NAMALWA (cell line): ENCODE measurements around the gene ACOT11.
"Not testable (repeated sequence)": the region's sequence is repeated elsewhere in the genome, so short reads cannot be mapped to it uniquely, and the experiment has no call there.

Experiments used
- DNase-seq: peaks from one replicate; pipeline ENCODE4 v3.0.0-alpha.2; 2015; ENCODE audit warnings: low spot score

ACOT11 gene

DNA sequence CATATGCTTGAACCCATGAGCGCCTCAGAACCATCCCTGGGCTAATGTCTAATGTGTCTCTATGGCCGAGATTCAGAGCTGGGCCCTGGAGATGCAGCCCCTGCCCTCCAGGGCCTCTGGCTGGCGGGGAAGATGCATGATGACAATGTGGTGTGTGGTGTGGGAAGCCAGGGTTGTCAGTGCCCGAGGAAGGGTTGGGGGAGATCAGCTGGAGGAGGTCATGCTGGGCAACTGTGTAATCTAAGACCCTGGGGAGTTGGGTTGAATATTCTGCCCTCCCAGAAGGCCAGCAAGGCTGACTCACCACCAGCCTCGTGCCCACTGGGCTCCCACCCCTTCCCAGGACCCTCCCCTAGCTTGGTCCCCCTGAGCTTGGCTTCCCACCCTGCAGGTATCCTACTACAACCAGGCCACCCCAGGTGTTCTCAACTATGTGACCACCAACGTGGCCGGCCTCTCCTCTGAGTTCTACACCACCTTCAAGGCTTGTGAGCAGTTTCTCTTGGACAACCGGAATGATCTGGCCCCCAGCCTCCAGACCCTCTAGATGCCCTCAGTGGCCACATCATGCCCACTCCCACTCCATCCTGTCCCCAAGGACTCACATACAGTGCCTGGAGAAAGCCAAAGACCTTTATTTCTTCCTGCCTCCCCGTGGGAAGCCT is 60.7 kb downstream of the ACOT11 start:
- no peak for DNase-seq

DNA sequence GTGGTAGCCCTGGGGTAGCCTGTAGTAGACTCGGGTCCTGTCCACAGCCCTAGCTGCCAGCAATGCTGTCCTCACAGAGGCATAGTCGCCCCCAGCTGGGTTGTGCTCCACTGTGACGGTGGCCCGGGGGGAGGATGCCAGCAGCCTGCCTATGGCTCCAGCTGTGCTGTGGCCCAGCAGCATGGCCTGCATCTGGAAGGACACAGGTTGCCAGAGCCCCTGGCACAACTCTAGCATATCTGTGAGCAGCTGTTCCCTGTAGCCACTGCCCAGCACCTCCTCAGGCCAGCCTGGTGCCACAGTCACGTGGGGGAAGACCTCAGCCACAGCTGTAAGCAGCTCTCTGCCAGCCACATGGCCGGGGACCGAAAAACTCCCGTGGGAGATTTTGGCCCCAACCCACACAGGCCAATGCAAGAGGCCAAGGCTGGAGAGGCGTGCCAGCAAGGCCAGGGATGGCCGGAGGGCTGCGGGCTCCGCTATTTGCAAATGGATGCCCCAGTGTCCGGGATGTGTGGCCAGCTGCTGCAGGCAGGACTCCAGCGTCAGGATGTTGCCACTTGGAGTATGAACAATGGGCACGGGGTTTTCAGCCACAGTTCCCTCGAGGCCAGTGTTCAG is 61.4 kb downstream of the ACOT11 start:
- DNase-seq = no peak

DNA sequence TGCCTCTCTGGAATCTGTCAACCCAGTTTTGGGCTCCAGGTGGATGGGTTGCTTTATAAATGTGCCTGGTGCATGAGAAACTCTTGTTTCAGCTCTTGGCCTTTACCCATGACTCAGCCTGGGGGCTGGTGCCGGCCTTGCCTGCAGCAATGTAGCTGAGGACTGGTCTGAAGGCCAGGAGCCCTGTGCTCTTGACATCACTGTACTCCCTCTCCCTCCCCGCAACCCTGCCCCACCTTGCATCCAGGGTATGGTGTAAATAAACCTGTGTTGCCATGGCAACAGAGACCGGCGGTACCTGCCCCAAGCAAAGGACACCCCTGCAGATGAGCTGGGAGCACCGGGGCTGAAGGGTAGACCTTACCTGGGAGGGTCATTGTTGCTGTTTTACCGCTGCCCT is 62.0 kb downstream of the ACOT11 start:
- no peak for DNase-seq

DNA sequence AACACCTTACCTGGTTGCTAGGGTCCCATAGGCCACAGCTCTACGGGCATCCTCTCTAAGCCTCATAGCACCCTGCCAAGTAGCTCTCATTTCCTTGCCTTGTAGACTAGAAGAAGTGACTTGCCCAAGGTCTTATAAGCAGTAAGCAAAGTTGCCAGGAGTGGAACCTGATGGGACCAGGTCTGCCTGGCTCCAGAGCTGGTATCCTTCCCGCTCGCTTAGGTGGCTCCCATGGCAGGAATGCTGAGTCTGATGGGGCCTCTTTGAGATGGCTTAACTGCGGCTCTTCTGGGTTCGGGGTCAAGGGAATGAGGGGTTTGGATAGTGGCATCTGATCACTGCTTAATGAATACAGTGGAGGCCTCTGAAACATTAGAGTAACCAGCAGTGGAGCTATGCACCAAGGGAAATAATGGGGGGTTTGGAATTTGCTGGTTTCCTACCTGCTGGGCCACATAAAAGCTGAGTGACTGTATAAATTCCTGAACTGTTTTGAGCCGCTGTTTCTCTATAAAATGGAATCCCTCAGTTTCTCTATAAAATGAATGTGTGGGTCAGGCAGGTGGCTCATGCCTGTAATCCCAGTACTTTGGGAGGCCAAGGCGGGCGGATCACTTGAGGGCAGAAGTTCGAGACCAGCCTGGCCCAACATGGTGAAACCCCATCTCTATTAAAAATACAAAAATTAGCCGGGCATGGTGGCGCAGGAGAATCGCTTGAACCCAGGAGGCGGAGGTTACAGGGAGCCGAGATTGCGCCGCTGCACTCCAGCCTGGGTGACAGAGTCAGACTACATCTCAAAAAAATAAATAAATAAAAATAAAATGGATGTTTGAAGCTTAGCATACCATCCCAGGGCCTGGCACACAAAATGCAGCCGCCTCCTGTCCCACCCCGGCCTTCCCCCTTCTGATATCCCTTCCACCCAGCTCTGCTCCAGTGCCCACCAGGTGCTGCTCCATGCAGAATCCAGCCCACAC is 62.9 kb downstream of the ACOT11 start:
- no peak for DNase-seq

DNA sequence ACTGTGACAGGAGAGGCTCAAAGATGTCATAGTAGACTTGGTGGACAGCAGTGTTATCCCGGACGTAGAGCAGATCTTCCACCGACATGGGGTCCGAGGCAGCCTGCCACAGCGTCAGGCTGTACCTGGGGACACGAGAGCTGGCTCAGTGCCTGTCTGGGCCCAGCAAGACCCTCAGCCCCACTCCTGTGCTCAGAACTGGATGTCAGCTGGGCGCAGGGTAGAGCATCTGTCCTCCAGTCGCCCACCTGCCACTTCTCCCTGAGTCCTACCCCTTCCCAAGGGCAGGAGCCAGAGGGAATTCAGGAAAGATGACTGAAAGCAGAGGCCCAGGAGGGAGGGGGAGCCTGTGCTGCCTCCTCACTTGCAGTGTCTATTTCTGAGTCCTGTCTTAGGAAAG is 63.6 kb downstream of the ACOT11 start:
- no peak for DNase-seq

DNA sequence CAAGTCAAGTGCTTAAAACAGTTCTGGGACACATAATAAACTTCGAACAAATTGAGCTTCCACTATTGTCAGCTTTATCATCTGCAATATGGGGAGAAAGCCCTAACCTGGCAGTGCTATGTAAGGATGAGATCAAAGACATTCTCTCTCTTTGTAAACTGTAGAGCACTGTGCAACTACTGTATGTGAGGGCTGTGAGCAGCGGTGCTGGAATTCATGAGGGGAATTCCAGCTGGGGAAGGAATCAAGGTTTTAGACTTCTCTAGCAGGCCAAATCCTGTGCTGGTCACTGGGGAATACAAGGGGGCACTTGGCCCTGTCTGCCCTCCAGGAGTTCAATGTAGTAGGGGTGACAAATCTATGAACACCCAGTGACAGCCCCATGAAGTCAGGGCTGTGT is 66.0 kb downstream of the ACOT11 start:
- DNase-seq = no peak

DNA sequence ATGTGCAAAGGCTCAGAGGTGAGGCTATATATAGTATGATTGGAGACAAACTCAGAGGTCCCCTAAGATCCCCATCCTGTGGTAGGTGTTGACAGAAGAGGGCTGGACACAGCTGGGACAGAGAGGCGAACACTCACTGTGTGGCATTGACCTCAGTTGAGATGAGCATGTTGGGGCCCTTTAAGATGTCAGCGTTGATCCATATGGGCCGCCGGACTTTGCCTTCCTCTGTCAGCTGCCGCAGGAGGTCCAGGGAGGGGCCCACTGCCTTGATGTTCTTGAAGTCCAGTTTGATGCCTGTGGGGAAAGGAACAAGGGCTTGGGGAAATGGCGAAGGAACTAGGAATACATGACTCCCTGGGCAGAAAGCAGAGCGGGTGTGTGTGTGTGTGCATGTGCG is 66.5 kb downstream of the ACOT11 start:
- no peak for DNase-seq

DNA sequence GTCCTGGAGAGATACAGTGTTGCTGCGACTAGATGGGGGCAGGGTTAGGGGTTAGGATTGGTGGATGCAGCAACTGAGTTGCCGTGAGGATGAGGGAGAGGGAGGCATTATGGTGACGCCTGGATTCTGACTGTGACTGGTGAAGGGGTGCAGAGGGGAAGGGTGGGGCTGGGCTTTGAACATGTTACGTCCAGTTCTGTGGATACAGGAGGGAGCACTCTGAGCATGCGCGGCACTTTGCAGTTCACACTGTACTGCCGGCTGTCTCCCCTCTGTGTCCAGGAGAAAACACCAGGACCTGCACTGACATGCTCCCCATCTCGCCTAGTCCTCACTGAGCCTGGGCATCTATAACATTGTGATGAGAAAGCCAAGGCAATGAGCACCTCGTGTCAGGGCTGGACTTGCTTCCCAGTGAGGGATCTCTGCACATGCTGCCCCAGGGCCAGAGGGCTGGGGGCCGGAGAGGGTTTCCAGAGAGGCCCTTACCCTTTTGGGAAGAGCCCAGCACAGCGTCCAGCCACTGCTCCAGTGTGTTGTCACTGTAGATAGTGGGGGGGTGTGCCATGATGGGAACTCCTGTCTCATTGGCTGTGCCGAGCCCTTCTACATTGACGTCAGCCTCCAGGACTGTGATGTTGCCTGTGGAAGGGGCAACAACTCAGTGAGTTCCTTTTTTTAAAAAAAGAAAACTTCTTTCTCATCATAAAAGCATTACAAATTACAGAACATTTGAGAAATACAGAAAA is 67.7 kb downstream of the ACOT11 start:
- no peak for DNase-seq

DNA sequence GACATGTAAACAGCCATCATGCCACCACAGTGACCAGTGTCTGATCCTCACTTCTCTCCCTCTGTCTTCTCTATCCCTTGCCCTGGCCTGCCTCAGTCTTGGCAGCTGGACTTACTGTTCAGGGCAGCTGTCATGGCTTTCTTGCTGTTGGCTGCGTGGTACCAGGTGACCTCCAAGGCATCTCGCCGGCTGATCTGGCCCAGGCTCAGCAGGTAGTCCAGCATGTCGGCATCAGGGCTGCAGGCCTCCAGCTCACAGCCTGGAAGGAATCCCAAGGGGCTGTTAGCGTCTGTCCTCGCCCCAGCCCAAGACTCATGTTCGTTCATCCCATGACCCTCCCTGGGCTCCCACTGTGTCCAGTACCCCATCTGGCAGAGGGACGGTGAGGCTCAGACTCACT is 71.7 kb downstream of the ACOT11 start:
- no peak for DNase-seq

DNA sequence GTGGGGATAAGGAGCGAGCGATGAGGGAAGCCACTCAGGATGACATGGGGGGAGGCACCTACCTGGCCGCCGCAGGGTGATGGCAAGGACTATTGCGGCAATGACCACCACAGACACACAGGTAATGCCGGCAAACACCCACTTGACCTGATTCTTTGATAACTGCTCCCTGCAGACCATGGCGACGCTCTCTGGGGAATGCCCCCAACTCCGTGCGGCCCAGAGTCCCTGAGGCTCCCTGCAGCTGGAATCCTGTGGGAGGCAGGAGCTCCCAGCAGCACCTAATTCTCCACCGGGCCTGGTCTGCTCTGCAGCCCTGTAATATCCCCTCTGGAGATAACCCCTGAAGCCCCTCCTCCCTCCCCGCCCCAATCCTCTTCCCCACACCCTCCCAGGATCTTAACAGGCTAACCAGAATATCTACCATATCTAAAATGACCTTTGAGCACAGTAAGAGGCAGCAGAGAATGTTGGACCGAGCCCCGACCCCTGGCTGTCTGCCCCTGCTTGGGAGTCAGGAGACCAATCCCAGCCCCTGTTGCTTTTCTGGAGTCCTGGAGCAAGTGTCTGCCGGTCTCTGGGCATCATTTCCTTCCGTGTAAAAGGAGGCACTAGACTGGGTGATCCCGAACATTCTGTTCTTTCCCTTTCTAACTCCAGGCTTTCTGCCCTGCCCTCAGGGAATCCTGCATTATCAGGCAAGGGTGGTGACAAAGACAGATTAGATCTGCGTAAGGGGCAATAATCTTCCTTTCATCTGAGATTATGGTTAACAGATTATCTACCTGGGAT is 75.4 kb downstream of the ACOT11 start, which contains the start of gene FAM151A:
Gene FAM151A (minus strand): TSS at position 310 of the 792 bp plus-strand sequence. CDS start 130 bp downstream, at position 180.
- no peak for DNase-seq

DNA sequence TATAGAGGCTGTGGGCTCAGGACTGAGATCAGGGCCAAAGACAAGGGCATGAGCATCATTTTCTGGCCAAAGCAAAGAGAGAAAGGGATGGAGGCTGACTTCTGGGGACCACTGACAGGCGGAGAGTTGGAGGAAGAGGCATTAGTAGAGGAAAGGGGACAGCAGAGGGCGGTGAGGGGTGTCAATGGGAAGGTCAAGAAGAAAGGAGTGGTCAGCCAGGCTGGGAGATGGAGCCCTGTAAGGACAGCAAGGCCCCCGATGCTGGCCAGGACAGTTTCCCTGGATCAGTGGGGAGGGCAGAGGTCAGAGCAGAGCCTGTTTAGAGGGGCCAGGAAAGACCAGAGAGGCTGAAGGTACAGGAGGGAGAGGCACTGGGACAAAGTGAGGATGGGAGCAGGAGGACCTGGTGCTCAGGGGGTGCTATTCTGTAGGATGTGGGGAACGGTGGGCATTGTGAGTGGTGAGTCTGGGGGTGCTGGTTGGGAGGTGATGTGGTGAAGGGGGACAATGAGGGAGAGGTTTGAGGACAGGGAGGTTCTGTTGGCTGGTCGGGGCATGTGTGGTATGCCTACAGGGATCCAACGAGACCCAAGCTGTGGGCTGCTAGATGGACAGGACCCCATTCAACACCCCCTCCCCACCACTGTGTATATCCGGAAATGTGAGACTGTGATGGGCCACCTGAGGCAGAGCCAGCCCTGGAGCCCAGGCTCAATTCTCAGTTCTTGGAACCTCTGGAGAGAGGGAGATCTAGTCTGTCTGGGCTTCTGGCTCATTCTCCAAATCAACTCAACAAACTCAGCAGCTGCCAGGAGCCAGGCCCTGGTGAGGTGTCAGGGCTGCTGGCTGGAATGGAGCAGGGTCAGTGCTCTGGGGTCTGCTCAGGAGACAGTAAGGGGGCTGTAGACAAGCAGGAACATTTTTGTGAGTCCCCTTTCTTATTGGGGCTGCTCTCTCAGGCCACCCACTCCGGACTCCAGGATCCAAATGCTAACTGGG is 76.7 kb downstream of the ACOT11 start:
- DNase-seq = no peak

DNA sequence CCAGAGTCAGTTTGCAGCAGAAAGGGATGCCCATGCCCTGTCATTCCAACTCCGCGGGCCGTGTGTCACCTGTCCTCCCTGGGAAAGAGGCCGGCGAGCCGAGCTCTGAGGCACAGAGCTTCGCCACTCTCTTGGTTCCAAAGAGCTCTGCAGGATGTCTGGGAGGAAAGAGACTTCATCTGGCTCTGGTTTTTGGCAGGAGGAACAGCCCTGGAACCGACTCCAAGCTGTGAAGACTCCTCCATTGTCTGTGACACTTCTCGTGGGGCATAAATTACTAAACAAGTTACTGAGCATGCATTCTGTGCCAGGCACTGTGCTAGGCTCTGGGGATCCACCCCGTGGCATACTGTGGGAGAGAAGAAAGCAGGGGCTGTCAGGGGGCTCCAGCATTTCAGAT is 79.2 kb downstream of the ACOT11 start:
- no peak for DNase-seq

DNA sequence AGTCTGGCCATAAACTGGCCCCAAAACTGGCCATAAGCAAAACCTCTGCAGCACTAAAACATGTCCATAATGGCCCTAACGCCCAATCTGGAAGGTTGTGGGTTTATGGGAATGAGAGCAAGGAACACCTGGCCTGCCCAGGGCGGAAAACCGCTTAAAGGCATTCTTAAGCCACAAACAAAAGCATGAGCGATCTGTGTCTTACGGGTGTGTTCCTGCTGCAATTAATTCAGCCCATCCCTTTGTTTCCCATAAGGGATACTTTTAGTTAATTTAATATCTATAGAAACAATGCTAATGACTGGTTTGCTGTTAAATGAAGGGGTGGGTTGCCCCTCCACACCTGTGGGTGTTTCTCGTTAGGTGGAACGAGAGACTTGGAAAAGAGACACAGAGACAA is 87.8 kb downstream of the ACOT11 start:
- DNase-seq = not testable (repeated sequence)

DNA sequence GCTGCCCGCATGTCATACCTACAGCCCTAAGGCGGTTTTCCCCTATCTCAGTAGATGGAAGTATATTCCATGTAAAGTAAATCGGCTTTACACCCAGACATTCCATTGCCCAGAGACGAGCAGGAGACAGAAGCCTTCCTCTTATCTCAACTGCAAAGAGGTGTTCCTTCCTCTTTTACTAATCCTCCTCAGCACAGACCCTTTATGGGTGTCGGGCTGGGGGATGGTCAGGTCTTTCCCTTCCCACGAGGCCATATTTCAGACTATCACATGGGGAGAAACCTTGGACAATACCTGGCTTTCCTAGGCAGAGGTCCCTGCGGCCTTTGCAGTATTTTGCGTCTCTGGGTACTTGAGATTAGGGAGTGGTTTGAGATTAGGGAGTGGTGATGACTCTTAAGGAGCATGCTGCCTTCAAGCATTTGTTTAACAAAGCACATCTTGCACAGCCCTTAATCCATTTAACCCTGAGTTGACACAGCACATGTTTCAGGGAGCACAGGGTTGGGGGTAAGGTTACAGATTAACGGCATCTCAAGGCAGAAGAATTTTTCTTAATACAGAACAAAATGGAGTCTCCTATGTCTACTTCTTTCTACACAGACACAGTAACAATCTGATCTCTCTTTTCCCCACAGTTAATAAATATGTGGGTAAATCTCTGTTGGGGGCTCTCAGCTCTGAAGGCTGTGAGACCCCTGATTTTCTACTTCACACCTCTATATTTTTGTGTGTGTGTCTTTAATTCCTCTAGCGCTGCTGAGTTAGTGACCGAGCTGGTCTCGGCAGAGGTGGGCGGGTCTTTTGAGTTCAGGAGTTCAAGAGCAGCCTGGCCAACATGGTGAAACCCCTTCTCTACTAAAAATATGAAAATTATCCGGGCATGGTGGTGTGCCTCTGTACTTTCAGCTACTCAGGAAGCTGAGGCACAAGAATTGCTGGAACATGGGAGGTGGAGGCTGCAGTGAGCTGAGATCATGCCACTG is 88.7 kb downstream of the ACOT11 start:
- DNase-seq = not testable (repeated sequence)

DNA sequence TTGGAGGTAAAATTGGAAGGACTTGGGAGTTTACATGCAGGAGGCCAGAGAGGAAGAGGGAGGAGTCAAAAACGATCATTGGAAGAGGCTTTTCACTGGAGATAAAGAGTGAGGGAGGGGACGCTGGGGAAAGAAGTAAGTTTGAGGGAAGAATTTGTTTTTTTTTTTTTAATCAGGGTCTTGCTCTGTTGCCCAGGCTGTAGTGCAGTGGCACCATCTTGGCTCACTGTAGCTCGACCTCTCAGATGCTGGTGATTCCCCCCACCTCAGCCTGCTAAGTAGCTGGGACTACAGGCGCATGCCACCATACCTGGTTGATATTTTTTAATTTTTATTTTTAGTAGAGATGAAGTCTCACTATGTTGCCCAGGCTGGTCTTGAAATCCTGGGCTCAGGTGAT is 92.3 kb downstream of the ACOT11 start:
- DNase-seq = no peak

DNA sequence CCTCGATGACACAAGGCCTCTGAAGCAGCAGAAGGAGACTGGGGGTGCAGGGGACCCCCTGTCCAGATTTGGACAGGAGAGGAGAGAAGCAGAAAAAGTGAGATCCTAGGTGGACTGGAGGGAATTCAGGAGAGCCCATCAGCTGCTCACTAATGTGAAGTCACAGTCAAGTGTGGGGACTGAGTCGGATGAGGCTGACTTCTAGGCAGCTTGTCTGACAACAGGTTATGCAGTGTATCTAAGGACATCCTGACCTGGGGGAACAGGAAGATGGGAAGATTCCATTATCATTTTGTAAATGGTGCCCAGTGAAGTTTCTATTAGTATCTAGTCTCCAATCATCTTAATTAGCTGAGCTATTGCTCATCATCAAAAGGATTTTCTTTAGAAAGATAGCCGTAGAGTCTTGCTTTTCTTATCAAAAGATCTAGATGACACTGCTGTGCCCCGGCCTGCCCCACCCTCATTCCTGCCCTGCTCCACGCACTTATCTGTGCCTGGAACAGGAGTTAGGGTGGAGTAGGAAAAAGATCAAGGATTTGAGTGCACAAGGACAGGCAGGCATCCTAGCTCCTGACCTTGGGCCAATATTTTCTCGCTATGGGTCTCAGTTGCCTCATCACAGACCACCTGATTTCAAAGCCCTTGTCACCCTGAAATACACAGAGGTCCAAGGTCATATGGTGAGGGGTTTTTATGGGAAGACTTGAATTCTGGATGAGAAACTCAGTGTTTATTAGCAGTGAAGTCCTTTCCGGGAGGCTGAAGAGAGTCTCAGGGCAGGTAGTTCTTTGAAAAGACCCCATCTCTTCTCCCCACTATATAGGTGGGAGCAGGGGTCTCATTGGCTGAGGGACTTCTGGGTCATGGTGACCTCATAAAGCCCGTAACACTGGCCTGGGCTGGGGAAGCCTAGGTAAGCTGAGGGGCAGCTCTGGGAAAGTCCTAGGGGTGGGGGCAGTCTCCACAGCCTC is 93.1 kb downstream of the ACOT11 start, which contains the start of gene MROH7:
Gene MROH7 (plus strand): TSS at position 924 of the 974 bp plus-strand sequence. CDS start 11,141 bp downstream, outside the sequence.
- DNase-seq = no peak

DNA sequence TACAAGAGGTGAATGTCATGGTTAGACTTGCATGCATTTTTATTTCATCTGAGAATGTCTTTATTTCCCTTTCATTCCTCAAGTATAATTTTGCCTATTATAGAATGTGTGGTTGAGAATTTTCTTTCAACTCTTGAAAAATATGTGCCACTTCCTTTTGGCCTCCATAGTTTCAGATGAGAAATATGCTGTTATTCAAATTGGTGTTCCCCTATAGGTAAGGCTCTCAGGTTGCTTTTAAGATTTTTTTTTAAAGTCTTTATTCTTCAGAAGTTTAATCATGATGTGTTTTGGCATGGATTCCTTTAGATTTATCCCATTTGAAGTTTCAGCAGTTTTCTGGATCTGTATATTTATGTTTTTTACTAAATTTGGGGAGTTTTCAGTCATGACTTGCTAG is 95.7 kb downstream of the ACOT11 start:
- DNase-seq = no peak
